LNCaP clone FGC (cell line): ENCODE results near the gene TRABD2A.

Experiments
- DNase-seq: peaks from one replicate; pipeline ENCODE4 v3.0.0-alpha.2; 2011; ENCODE audit warnings: low read depth
- H3K4me3 ChIP-seq: 2 replicates; pipeline ENCODE4 v1.5.1; 2011; ENCODE audit warnings: mild to moderate bottlenecking, low read depth, low read length, control low read depth
- TF ChIP-seq, protein P1 (sequence below): IDR thresholded peaks from 2 replicates; pipeline ENCODE4 v1.5.1; 2012; ENCODE audit warnings: mild to moderate bottlenecking; ENCODE audit not compliant: control insufficient read depth, insufficient read depth; ENCODE audit errors: extremely low read depth

The TRABD2A gene

GRCh38 chr2:84908948-84909713 is 28.2 kb upstream of the TRABD2A start:
- TF ChIP-seq, protein P1, sequence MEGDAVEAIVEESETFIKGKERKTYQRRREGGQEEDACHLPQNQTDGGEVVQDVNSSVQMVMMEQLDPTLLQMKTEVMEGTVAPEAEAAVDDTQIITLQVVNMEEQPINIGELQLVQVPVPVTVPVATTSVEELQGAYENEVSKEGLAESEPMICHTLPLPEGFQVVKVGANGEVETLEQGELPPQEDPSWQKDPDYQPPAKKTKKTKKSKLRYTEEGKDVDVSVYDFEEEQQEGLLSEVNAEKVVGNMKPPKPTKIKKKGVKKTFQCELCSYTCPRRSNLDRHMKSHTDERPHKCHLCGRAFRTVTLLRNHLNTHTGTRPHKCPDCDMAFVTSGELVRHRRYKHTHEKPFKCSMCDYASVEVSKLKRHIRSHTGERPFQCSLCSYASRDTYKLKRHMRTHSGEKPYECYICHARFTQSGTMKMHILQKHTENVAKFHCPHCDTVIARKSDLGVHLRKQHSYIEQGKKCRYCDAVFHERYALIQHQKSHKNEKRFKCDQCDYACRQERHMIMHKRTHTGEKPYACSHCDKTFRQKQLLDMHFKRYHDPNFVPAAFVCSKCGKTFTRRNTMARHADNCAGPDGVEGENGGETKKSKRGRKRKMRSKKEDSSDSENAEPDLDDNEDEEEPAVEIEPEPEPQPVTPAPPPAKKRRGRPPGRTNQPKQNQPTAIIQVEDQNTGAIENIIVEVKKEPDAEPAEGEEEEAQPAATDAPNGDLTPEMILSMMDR: no peak
- DNase-seq: no peak
- H3K4me3 ChIP-seq: no peak overlapping the region

DNA sequence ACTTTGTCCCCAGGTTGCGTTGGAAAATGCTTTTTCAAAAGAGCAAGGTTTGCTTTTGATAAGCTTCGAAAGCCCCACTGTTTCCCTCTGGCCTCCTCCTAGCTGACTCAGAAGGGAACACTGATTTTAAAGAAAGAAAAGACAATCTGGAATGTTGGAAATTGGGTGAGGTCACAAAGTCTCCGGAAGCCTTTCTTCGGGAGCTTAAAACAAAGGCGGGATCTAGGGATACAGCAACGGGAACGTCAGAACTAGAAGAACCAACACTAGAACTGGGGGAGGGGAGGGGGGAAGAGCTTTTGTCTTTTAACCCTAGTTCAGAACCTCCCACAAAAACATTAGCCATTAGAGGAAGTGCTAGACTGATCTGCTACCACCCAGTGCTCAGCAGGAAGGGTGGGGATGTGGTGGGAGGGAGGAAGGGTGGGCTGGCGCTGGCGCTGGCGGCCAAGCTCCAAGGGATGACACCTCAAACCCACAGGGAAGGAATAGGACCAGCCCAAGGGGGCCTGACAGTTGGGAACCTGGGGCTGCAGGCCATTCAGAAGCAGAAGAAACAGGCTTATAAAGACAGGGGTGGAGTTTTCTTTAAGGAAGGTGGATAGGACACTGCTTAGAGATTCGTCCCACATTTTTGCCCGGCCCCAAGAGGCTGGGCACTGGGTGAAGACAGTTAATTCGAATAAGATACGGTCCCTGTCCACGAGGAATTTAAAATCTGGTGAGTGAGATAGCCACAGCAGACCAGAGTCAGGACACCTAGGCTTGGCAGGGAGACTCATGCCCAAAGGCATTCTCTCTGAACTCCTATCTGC is 26.2 kb upstream of the TRABD2A start:
- no peak overlapping the region for H3K4me3 ChIP-seq
- DNase-seq: no peak
- TF ChIP-seq, protein P1: no peak

- peak overlapping the region; percentile 78 for H3K4me3 ChIP-seq
- no peak for DNase-seq
- TF ChIP-seq, protein P1: no peak
Measured at GRCh38 chr2:84906108-84906899, 25.4 kb upstream of the TRABD2A start.

DNA sequence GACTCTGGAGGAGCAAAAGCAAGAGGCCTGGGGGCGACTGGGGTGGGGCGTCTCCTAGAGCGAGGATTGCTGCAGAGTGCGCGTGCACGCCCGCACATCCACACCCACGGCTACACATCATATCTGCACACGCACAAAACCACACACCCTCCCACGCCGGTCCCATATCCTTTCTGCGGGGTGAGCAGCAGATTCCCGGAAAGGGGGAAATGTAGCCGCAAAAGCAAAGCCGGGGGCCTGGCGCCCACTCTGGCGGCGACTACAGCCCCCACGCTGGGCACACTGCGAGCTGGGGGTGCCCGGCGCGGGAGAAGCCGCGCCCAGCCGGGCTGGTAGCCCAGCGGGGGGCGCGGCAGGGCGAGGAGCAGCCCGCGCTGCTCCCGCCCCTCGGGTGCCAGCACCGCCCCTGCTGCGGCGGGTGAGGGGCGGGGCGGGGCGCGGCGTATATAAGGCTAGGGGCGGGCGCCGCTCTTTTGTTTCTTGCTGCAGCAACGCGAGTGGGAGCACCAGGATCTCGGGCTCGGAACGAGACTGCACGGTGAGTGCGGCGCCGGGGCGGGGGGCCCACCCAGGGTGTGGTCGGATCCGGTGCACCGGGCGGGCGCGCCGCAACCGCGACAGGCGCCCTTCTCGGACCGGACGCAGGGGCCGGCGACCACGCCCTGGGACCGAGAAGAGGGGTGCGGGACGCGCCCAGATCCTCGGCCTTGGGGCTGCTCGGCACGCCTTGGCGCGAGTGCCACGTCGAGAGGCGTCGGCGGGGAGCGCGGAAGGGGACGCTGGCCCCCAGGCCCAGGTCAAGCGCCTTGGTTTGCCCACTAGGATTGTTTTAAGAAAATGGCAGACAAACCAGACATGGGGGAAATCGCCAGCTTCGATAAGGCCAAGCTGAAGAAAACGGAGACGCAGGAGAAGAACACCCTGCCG is 24.6 kb upstream of the TRABD2A start, which contains the start of gene TMSB10:
TMSB10 (plus strand) TSS at position 476 of the 927 bp plus-strand sequence.
- TF ChIP-seq, protein P1: peak; percentile 6; the same call in 1 of the 2 replicates
- peak within 1 kb of the TSS; percentile 78 for H3K4me3 ChIP-seq
- no peak for DNase-seq

GRCh38 chr2:84904717-84905174 is 23.9 kb upstream of the TRABD2A start:
- peak overlapping the region; percentile 78 for H3K4me3 ChIP-seq
- TF ChIP-seq, protein P1: no peak
- no peak for DNase-seq

DNA sequence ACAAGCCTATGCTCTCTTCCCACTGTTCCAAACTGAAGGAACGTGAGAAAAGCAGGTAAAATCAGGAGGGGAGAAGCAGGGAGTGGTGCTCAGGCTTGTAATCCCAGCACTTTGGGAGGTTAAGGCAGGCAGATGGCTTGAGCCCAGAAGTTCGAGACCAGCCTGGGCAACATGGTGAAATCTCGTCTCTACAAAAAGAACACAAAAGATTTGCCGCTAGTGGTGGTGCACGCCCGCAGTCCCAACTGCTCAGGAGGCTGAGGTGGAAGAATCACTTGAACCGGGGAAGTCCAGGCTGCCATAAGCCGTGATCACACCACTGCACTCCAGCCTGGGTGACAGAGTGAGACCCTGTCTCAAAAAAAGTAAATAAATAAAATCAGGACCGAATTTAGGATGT is 23.3 kb upstream of the TRABD2A start:
- TF ChIP-seq, protein P1: no peak
- H3K4me3 ChIP-seq: no peak overlapping the region
- no peak for DNase-seq
